ENCODE data around the gene RB1.
"Not testable (repeated sequence)": the region's sequence is repeated elsewhere in the genome, so short reads cannot be mapped to it uniquely, and the experiment has no call there.

Gene RB1

DNA sequence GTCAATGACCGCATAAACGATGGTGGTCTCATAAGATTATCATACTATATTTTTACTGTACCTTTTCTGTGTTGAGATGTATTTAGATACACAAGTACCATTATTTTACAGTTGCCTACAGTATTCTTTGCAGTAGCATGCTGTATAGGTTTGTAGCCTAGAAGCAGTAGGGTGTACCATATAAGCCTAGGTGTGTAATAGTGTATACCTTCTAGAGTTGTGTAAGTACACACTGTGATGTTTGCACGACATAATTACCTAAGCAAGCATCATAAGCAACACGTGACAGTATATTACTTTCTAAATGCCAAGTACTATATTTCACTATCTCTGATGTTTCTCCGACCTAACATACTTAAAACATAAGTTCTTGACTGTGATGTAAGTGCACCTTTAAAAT is 106.6 kb downstream of the RB1 start:
- no peak for DNase-seq (ENCODE audit: low spot score)

DNA sequence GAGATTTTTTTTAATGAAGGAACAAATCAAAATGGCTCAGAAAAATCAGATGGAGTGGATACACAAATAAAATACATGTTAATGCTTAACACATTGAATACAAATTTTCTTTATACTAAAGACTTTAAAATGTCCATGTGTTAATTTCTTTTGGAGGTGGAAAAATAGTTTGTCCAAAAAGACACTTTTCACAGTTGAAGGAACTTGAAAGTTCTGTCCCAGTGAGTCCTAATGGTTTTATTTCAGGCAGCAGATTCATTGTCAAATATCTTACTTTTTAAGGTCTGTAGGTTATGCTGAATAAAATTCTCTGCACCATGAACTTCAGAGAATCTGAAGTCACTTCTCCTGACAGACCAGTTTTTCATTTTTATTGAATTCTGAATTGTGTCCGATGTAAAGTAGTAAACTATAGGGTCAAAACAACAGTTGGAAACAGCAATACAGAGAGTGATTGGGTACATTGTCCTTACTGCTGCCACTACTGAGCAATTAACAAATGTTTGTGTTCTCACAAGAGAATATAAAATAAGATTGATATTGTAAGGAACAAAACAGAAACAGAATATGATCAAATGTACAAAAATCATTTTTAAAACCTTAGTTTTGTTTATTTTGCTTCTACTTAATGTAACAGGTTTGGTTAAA is 107.7 kb downstream of the RB1 start:
- no peak for DNase-seq (ENCODE audit: low spot score)

DNA sequence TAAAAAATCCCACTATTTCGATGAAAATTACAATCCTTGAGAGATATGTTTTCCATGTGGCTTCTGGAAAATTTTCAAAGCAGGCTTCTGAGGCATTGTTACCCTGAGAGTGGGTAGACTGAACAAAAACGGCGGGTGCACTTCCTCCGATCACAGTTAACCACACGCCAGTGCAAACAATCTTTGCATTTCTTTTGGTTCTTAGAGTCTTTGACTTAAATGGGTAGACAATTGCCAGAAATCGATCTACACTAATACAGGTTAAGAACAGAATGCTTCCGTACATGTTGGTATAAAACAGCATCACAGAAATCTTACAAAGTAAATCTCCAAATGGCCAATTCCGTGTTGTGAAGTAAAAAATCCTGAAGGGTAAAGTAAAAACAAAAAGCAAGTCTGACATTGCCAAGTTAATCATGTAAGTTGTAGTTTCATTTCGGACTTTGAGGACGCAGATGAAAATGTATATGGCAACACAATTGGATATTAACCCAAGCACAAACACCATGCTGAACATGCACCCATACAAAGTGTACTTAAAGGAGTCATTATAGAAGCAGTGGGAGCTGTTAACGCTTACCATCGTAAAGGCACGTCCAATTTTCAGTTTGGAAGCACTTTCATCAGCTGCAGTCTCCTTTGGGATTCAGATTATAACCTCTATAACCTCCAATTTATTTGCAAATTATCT is 108.4 kb downstream of the RB1 start:
- DNase-seq (ENCODE audit: low spot score): peak; percentile 17

DNA sequence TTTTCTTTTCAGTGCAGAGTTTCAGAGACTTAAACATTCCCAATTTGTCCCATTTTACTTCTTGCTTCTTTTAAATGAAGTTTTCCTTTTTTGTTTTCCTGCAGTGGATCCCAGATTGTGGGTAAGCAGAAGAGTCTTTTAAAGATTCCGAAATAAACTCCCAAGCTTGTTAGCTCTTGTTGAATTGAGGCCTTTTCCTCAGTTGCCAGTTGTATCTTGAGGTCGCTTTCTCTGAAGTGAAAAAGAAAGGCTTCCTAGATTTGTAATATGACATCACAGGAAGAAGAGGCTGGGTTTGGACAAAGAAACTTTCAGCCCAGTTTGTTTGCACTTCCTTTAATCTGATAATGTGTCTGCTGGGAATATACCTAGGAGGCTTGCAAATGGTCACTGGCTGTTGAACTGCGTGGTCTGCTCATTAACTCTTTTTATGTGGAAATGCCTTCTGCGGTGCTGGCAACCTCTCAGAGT is 109.4 kb downstream of the RB1 start, which contains the start of gene LPAR6:
TSS of gene LPAR6 (minus strand) at position 233 of the 471 bp plus-strand sequence. CDS start 690 bp downstream, outside the sequence.
- DNase-seq (ENCODE audit: low spot score): peak; percentile 49

DNA sequence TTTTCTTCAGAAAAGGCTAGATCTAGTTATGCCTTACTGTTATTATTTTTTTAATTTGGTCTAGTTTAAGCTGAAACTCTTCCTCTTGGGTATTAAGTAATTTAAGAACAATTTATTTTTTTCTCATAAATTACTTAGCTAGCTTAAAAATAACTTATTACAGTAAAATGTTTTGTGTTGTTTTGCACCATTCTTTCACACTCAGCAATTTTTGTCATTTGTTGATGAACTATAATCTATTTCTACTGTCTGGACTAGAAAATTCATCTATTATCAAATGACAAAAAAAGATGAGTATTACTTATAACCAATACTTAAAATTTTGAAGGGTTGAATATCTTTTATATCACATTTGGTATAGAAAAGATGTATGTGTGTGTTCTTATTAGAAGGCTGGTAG is 111.0 kb downstream of the RB1 start:
- no peak for DNase-seq (ENCODE audit: low spot score)

DNA sequence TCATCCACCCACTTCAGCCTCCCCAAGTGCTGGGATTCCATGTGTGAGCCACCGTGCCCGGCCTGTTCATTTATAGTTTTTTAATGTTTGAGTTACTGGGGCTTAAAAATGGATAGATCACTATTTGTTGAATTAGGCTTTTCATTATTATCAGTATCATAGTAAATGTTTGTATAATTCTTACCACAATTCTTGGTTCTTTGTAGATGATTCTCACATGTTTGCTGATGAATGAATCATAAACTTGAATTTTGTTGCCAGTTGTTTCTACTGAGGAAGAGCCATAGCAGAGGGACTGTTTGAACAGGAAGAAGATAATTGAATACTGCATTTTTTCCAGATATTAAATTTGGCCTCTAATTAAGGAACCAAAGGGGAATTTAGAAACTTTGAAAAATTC is 112.0 kb downstream of the RB1 start:
- no peak for DNase-seq (ENCODE audit: low spot score)

DNA sequence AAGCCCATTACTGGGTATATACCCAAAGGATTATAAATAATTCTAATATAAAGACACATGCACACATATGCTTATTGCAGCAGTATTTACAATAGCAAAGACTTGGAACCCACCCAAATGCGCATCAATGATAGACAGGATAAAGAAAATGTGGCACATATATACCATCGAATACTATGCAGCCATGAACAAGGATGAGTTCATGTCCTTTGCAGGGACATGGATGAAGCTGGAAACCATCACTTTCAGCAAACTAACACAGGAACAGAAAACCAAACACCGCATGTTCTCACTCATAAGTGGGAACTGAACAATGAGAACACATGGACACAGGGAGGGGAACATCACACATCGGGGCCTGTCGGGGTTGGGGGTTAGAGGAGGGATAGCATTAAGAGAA is 118.5 kb downstream of the RB1 start:
- not testable (repeated sequence) for DNase-seq (ENCODE audit: low spot score)

DNA sequence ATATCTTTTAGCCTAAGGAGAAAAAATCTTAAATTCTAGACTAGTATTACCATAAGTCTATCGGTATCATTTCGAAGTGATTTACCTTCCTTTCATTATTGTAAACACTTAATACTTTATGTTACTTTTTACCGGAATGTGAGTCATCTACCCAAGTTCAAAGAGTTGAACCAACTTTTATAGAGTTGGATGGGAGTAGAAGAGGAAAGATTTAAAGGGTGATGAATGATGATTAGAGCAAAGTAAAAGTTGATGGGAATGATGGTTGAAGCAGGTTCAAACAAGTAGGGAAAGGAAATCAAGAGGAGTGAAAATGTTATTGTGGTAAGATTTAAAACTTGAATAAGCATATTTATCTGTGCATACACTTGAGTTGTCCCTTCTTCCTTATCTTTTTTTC is 120.7 kb downstream of the RB1 start:
- no peak for DNase-seq (ENCODE audit: low spot score)

DNA sequence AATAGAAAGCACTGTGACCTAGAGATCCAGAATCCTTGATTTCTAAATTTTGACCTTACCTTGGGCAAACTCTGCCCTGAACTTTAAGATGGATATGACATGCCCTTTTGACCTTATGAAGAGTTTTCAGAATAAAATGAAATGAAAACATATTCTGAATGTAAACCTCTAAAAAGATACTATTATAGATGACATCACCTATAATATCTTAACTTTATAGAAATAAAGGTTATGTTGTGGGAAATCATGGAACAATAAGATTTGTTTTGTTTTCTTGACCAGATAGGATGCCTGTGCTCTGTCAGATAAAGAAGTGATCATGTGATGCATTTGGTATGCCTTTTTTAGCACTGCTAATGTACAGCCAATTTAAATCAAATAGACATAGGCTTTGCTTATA is 122.5 kb downstream of the RB1 start:
- DNase-seq (ENCODE audit: low spot score): no peak

DNA sequence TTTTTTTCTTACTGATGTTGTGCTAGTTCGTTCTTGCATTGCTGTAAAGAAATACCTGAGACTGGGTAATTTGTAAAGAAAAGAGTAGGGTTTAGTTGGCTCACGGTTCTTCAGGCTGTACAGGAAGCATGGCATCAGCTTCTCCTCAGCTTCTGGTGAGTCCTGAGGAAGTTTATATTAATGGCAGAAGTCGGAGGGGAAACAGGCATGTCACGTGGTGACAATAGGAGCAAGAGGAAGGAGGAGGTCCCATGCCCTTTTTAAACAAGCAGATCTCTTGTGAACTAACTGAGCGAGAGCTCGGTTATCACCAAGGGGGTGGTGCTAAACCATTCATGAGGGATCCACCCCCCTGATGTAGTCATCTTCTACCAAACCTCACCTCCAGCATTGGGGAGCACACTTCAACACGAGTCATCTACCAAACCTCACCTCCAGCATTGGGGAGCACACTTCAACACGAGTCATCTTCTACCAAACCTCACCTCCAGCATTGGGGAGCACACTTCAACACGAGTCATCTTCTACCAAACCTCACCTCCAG is 123.3 kb downstream of the RB1 start:
- DNase-seq (ENCODE audit: low spot score): not testable (repeated sequence)

DNA sequence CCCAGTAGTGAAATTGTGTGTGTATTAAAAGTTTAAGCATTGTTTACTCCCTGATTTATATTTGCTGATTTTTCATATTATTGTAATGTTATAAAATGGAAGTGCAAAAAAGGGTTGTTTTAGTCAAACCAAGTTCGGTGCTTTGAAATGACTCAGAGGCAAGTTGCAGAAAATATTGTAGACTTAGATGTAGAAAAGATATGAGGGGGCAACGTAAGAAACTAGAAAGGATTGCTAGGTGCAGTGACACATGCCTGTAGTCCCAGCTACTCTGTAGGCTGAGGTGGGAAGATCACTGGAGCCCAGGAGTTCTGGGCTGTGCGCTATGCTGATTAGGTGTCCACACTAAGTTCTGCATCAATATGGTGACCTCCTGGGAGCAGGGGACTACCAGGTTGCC is 125.5 kb downstream of the RB1 start:
- no peak for DNase-seq (ENCODE audit: low spot score)

DNA sequence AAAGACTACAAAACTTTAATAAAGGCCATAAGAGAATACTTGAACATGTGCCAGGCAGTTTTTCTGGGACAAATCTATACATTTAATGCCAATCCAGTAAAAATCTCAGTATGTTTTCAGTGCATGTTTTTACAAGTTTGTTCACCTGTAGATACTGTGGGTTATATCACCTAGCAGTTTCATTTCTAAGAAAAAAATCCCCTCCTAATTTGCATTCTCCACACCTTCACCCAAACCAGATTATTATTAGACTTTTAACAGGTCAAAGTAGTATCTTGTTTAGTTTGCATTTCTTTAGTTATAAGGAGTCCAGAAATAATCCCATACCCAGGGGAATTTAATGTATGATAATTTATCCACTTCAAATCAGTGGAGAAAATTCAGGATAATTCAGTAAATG is 126.3 kb downstream of the RB1 start:
- no peak for DNase-seq (ENCODE audit: low spot score)

DNA sequence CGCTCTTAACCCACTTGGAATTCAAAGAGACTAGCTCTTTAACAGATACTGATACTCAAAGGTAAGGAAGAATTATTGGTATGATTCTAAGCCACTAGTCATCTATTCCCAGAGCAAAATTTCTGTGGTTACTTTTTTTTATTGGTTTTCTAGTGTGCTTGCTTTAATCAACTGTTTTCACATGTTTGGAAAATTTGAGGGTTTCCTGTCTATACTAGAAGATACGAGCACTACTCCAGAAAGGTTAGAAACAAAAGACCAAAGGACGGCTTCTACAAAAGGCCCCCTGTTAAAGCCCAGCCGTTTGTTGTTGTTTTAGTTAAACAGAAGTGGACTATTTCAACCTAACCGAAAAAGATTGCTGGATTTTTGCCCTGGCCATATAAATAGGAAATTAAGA is 127.9 kb downstream of the RB1 start:
- peak; percentile 30 for DNase-seq (ENCODE audit: low spot score)

DNA sequence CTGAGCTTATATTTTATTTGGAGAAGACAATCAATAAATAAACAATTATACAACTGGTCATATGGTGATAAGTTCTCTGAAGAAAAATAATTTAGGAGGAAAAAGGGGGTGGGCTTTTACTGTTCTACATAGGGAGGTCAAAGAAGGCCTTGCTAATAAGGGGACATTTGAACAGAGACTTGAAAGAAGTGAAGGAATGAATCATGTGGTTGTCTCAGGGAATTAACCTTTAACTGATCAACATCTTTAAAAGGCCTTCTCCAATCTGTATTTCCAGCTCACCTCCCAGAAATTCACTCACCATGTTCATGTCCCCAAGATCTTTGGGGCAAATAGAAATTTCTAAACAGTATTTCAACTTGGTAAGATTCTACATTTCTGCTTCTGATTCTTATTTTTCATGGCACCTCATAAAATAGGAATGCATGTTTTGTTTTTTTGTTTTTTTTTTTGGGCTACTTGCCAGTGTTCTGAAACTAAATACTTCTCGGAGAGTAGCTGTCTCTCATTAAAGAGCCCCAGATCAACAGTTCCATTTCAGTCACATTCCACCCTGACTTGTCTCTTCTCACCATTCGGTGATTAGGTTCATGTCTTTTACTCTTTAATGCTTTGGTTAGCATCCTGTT is 128.6 kb downstream of the RB1 start:
- DNase-seq (ENCODE audit: low spot score): peak; percentile 54

DNA sequence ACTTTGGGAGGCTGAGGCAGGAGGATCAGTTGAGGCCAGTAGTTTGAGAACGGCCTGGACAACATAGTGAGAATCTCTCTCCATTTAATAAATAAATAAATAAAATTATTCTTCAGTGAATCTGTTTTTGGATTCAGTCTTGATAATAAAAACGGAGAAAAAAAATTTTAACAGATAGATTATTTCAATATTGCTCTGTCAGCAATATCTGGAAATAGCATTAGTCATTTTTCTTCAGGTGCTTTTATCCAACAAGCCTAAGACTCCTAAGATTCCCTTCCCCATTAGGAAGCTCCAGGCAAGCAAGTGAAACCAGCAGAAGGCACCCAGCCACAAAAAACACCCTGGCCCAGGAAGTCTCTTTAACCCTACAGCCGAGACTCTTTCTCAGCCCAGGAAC is 130.6 kb downstream of the RB1 start:
- no peak for DNase-seq (ENCODE audit: low spot score)

DNA sequence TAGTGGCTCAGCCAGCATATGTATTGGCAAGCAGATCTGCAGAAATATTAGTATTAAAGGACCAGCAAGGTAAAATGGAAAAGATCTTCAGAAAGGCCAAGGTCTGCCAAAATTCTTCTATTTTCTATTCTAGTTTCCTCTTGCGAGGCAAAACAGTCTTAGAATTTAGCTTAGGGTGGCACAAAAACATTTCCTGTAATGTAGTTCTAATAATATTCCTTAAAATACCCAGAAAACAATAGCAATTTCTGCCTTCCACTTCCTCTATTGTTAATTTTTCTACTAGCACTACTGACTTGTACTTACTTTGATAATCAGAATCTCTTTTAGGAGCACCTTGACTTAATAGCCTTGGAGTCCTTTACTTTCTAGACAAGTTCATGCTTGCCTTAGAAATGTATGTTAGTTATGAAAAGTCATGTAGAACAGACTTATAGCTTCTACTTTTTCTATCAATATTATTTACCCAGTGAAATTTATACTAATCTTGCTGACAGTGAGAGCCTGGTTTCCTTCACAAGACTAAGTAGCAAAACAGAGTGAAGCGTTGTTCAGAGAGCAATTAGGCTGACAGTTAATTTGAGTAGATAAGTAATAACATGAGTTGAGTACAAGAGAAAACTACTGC is 133.2 kb downstream of the RB1 start:
- DNase-seq (ENCODE audit: low spot score): no peak

DNA sequence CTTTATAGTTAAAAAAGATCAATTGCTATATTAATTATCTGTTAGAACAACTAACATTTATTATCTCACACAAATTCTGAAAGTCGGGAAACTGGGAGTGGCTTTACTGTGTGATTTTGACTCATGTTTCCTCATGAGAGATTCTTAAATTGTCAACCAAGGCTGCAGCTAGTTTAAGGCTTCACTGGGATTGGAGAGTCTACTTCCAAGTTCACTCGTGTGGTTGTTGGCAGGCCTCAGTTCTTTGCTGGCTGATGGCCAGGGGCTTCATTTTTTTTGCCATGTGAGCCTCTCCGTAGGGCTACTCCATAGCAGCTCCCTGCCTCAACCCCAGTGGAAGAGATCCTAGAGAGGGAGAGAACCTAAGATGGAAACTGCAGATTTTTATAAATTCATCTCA is 133.8 kb downstream of the RB1 start:
- no peak for DNase-seq (ENCODE audit: low spot score)

DNA sequence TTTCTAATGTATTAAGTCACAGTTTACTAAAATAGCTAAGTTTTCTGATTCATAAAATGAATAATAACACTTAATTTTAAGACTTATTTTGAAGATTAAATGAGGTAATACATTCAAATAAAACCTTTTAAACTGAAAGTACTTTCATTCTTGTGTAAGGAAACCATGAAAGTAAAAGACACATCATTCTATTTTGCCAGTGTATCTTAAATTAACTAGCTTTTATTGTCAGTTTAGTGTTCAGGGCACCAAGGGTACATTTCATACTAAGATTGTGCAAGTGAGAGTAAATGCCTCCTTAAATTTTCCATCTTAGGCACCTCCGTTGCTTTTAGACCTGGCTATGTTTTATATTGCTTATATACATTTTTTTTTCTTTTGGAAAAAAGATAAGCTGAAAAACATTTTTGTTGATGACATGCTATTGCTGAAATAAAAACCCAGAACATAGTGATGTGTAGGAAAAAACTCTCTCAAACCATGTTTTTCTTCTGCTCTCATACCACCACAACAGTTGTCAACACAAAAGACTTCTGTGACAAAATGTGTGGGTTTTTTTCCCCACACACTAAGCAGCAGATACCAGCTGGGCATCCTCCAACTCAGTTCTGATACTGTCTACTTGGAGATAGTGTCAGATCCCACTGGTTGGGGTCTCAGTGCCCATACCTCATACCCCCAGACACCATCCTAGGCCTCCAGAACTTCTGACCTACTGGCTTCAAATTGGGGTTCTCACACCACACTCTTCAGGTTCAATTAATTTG is 140.1 kb downstream of the RB1 start:
- DNase-seq (ENCODE audit: low spot score): no peak

DNA sequence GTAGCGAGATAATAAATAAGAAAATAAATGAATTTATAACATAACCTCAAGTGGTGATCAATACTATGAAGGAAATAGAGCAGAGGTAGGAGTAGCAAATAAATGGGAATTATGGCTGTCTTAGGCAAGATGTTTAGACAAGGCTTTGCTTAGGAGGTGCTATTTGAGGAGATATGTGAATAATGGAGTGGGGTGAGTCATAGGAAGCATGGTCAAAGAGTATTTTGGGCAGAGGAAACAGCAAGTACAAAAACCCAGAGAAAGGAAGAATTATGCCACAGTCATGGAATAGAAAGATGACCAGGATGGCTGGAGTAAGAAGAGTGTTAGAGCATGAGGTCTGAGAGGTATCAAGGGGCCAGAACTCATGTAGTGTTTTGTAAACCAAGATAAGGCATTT is 142.9 kb downstream of the RB1 start:
- DNase-seq (ENCODE audit: low spot score): peak; percentile 56

DNA sequence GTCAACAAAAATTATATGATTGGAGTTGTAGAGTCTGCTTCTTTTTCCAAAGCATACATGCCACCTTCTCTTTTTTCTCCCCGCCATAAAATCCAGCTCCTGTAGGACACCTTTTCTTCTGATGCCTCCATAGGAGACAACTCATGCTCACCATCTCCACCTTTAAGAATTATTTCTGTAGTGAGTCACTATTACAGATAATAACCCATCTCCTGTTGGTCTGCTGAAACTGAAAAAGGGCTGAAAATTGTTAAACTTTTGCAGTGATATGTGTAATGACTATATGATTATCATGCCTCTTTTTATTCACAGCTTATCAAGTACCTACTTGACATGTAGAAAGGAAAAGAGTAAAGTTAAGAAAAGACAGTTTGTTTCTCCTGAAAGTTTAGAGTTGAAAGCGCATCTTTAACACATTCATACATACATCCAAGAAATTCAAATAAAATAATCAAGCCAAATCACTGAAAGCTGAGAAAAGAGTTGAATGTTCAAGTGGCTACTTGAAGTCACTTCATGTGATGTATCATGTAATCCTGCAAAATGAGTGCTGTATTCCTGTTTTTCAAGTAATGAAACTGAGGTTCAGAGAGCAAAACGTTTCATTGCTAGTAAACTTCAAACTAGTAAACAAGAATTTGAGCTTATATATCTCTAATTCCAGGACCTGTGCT is 144.9 kb downstream of the RB1 start:
- DNase-seq (ENCODE audit: low spot score): no peak

DNA sequence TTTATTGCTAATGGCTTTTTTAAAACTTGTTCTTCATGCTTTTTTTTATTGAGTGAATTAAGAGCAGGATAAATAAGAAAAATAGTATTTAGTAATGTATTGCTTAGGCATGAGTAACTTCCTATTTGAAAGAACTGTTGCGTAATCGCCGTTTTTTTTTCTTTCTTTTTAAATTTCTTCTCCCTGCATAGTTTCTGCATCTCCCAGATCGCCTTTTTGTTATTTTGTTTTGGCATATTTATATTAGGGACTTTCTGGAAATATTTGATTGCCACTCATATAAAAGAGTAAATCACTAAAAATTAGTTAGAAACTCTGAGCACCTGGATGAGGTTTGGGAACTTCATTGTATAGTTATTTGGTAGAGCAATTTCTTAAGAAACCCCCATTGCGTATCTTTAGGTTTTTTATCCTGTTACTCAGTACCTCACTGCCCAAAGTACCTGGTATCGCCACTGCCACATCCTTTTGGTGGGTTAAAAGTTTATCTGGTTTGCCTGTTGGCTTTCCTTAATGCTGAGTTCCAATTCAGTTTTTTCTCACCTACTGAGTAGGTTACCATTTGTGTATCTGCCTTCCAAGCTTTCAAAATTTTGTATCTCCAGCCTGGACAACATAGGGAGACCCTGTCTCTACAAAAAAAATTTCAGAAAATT is 145.5 kb downstream of the RB1 start:
- peak; percentile 21 for DNase-seq (ENCODE audit: low spot score)

Data from AG08395 (cell line).